DMS53 (cell line): ENCODE results near the gene HNRNPA2B1.

Experiments
- DNase-seq: peaks from one replicate; lab custom pipeline; 2025; lab: John Stamatoyannopoulos, UW

The HNRNPA2B1 gene

DNA sequence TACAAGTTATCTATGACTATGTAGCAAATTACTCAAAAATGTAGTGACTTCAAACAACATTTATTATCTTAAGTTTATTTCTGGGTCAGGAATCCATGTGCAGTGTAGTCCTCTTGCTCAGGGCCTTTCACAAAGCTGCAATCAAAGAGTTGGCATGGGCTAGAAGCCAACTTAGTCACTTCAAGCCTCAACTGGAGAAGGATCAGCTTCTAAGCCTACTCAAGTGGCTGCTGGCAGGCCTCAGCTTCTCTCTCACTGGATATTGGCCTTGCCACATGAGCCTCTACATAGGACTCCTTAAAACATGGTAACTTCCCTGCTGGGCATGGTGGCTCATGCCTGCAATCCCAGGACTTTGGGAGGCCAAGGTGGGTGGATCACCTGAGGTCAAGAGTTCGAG is 53.5 kb downstream of the HNRNPA2B1 start:
- DNase-seq = peak; percentile 76

DNA sequence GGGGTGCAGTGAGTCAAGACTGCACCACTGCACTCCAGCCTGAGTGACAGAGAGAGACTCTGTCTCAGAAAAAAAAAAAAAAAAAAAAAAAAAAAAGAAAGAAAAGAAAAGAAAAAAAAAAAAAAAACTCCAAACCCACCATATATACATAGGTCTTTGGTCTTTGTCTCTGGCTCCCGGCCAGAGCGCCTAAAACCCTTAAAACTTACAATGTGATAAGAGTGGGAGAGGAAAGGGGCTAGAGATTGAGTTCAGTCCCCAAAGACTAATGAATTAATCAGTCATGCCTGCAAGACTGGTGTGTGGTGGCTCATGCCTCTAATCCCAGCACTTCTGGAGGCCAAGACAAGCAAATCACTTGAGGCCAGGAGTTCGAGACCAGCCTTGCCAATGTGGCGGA is 55.3 kb downstream of the HNRNPA2B1 start:
- no peak for DNase-seq

DNA sequence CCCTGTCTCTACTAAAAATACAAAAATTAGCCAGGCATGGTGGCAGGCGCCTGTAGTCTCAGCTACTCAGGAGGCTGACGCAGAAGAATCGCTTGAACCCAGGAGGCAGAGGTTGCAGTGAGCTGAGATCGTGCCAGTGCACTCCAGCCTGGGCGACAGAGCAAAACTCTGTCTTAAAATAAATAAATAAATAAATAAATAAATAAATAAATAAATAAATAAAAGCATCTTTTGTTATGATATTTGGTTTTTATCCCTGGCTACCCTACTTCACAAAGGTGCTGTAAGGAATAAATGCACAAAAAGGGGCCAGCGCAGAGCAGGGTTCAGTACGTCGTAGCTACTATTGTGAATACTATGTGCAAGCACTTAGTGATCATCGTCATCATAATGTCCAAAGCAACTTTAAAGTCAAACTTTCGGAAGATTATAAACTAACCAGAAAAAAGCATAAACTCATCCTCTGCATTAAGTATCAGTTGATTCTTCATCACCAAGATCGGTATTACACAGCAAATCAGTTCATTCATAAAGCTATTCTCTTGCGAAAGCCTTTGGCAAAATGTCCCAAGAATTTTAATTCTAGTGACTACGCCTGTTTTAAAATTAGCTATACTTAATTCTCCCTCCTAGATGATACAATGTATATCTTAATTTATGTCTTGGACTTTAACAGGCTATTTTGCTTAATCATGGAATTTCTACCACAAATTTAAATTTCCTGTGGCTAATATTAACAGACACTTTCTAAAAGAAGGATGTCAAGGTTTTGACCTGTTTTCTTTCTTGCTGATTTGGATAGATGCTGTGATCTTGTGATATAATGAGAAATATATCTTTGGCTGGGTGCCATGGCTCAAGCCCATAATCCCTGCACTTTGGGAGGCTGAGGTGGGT is 56.1 kb downstream of the HNRNPA2B1 start:
- DNase-seq = no peak

DNA sequence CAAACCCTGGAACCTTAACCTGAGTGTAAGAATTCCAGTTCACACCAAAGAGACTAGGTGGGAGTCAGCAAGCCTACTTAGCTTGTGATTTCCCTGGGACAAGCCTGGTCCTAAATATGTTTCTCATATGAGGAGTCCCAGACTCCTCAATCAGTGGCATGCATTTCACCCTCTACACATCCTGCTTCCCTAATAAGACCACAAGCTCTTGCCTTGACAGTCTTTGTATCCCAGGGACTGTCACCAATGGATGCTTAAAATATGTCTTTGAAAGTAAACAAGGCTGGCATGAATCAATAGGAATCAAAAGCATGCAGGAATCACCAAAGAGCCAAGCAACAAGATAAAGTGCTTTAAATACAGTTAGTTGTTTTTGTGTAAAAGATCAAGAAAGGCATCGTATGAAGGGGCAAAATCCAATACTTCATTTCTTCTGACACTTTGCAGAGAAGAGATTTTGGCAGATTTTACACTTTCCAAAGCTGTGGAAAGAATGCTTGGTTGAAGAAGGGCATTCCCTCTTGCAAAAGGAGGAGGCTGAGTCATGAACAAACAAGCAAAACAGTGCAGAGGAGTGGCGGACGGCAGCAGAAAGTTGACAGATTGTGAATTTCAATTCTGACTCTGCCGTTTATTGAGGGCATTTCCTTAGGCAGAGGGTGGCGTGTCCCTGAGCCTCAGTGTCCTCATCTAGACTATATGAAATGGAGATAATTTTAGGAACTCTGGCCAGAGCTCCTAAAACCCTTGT is 57.1 kb downstream of the HNRNPA2B1 start:
- DNase-seq = peak; percentile 53

DNA sequence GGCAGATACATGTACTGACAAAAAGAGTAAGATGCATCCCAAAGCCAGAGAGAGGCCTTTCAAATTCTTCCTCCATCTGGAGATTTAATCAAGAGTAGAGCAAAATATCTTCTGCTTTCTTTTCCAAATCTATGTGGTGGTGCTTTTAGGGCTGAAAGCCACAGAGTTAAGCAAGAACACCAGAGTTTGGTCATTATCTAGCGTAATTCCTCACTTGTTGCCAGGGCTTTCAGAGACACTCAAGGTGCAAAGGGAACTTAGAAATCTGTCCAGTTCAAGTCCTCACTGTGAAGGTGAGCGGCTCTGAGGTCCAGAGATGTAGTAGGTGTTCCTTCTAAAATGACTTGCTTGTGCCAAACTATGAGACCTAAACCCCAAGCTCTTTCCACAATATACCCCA is 59.5 kb downstream of the HNRNPA2B1 start:
- no peak for DNase-seq

DNA sequence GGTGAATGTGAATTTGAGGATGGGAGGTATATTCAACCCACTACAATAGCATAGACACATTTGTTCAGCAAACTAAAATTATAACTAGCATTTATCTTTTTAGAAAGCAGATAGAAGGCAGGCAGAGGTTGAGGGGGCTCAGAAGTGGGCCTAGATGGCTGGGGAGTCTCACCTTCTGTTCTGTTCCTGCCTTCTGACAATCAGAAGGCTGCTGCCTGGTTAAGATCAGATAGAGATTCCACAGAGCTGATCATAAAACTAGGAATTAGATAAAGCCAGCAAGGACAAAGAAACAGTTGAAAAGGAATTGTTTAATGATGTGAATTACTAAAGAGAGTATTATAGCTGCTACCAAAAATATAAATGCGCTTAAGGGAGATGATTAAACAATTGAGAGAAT is 60.2 kb downstream of the HNRNPA2B1 start:
- no peak for DNase-seq
